Measurements from ENCODE around the gene PBX1.

DNA sequence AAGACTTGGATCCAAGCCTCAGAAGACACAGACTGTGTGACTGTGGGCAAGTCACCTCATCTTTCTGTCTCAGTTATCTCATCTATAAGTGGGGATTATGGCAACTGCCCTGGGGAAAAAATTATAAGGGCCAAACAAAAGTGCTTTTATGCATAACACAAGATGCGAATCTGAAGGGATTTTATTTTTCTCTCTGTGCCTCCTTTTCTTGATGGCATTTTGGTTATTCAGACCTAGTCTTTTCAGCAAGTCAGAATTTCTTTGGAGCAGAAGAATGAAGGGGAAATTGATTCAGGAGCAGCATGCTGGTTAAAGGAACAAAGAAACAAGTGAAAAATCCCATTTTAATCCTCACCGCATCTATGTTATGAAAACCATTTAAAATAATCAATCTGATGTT, 86.9 kb downstream of the PBX1 start:
- TF ChIP-seq CTCF (IDR thresholded peaks at IDR 0.05): no peak
- no peak for TF ChIP-seq POLR2A (IDR thresholded peaks at IDR 0.05)
